Naive B cell (primary cell): ENCODE results near the gene MAP4K1. TPM values are rescaled to one million over a fixed set of nuclear protein-coding genes. Genes with fewer than 3 reads are reported as not detected.
A peak's percentile ranks its signal among the peaks of the same experiment; 100 is the strongest.

ENCODE experiments used
- ATAC-seq, 2 donors: fragments of 150-1000 bp; cut with Tn5 transposase; 2 replicates each; pipeline ENCODE4 v1.10.0; 2021; ENCODE audit warnings: low read depth in 2 of 2, mild to moderate bottlenecking in 2 of 2, moderate library complexity in 2 of 2
- DNase-seq: peaks from one replicate; pipeline ENCODE4 v3.0.0; 2022
- H3K27ac Mint-ChIP-seq, 6 donors: one replicate each; pipeline ENCODE4 v1.8.0; 2020 to 2022; ENCODE audit warnings: mild to moderate bottlenecking in 6 of 6, mixed read lengths in 6 of 6, moderate library complexity in 5 of 6, inconsistent platforms in 2 of 6
- H3K27me3 Mint-ChIP-seq, 3 donors: one replicate each; pipeline ENCODE4 v1.8.0; 2021 to 2022; ENCODE audit warnings: mixed read lengths in 3 of 3, mild to moderate bottlenecking in 1 of 3
- H3K36me3 Mint-ChIP-seq, 2 donors: one replicate each; pipeline ENCODE4 v1.8.0; 2020 to 2022; ENCODE audit warnings: mixed read lengths in 2 of 2, inconsistent platforms in 1 of 2, mild to moderate bottlenecking in 1 of 2
- H3K4me1 Mint-ChIP-seq, 3 donors: one replicate each; pipeline ENCODE4 v1.8.0; 2020 to 2022; ENCODE audit warnings: mixed read lengths in 3 of 3, inconsistent platforms in 1 of 3, mild to moderate bottlenecking in 1 of 3, moderate library complexity in 1 of 3
- H3K4me3 Mint-ChIP-seq, 8 donors: one replicate each; pipeline ENCODE4 v1.8.0; 2020 to 2022; ENCODE audit warnings: mild to moderate bottlenecking in 8 of 8, mixed read lengths in 8 of 8, moderate library complexity in 8 of 8, inconsistent platforms in 2 of 8
- H3K9me3 Mint-ChIP-seq, 7 donors: one replicate each; pipeline ENCODE4 v1.8.0; 2020 to 2022; ENCODE audit warnings: mixed read lengths in 7 of 7, mild to moderate bottlenecking in 5 of 7, inconsistent platforms in 2 of 7, moderate library complexity in 1 of 7
- polyA plus RNA-seq, 6 donors: library from polyadenylated mRNA; unstranded; fragments of 300-500 nt; fragmentation: Illumina TruSeq; gene quantifications; one replicate each; pipeline ENCODE4 v1.2.3, GENCODE V29; 2021; ENCODE audit warnings: low read depth in 6 of 6

MAP4K1 gene
- polyA plus RNA-seq, 6 donors from 2014 or later, result 119 to 194 (median 138) TPM

DNA sequence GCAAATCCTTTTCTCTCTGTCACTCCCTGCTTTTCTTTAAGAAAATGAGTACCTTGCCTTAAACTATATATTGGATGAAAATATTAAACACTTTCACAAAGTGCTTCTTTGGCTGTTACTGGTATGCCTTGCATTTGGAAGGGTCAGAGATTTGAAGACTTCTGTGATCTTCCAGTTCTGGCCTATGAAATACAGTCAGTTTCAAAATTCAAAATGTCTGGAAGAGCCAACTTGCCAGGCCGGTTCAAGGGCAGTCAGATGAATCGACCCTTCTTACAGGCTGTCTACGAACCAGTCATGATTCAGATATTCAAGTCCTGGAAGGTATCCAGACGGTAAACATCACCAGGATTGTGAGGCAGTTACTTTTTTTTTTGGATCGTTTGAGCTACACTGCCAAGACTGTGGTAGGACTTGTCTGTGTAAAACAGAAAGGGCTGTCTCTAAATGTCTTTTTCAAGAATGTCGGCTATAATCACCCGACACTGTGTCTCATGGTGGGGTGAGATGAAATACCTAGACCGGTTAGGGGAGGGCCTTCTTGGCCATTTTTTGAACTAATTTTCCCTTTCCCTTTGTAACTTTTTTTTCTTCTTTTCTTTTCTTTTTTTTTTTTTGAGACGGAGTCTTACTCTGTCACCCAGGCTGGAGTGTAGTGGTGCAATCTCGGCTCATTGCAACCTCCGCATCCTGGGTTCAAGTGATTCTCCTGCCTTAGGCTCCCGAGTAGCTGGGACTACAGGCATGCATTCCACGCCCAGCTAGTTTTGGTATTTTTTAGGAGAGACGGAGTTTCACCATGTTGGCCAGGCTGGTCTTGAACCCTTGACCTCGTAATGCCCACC is 40.9 kb upstream of the MAP4K1 start:
- Mint-ChIP-seq H3K27ac (peak overlapping the region in 4 of 6 donors; percentile 32 to 86 (median 72)), H3K9me3 (no peaks in the 10 kb centered on the region), H3K4me3 (no peak overlapping the region), H3K4me1 (peaks cover 33 to 70% (median 46%) of the 10 kb centered on the region in 3 donors), H3K27me3 (no peaks in the 10 kb centered on the region), H3K36me3 (no peaks in the 10 kb centered on the region)
- DNase-seq (no peak), ATAC-seq (no peak)

- peaks cover 30 to 66% (median 47%) of the 10 kb centered on the region in 3 donors for H3K4me1 Mint-ChIP-seq
- no peaks in the 10 kb centered on the region for H3K36me3 Mint-ChIP-seq
- H3K27ac Mint-ChIP-seq, result peak overlapping the region in 4 of 6 donors; percentile 26 to 92 (median 72)
- DNase-seq (no peak), ATAC-seq (peak in 1 of 2 donors; percentile 10)
- no peaks in the 10 kb centered on the region for H3K27me3 Mint-ChIP-seq
- H3K4me3 Mint-ChIP-seq, result no peak overlapping the region
- no peaks in the 10 kb centered on the region for H3K9me3 Mint-ChIP-seq
Observed at GRCh38 chr19:38657633-38658222, 40.0 kb upstream of the MAP4K1 start.

DNA sequence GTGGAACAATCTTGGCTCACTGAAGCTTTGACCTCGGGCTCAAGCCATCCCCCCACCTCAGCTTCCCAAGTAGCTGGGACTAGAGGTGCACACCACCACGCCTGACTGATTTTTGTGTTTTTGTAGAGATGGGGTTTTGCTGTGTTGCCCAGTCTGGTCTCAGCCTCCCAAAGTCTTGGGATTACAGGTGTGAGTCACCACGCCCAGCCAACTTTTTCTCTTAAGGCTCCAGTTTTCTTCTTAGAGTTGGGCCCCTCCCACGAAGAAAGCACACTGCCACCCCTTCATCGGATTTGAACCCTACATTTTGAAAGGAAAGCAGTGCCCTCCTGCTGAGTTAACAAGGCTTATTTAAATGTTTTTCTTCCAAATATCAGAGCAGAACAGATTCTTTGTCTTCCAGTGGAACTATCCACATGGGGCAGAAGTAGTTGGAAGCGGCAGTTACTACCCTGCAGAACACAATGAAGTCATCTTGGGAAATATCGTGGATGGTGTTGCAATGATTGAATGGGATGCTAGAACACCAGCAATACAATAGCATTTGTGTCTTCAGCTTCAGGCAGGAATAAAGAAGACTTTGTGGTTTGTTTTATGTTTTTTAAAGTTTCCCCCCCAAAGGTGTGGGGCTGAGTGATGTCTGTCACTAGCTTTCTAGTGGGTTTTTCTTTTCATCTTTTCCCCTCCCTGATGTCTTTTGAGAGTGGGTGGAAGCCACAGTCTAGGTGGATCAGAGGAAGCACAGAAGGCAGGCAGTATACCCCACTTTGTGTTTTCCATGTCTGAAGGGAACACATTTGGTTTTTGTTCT is 38.6 kb upstream of the MAP4K1 start:
- peak overlapping the region in 4 of 6 donors; percentile 9 to 90 (median 50) for H3K27ac Mint-ChIP-seq
- peaks cover 30 to 59% (median 47%) of the 10 kb centered on the region in 3 donors for H3K4me1 Mint-ChIP-seq
- H3K4me3 Mint-ChIP-seq, result no peak overlapping the region
- no peaks in the 10 kb centered on the region for H3K27me3 Mint-ChIP-seq
- H3K9me3 Mint-ChIP-seq, result no peaks in the 10 kb centered on the region
- no peak for ATAC-seq
- H3K36me3 Mint-ChIP-seq, result no peaks in the 10 kb centered on the region
- no peak for DNase-seq

DNA sequence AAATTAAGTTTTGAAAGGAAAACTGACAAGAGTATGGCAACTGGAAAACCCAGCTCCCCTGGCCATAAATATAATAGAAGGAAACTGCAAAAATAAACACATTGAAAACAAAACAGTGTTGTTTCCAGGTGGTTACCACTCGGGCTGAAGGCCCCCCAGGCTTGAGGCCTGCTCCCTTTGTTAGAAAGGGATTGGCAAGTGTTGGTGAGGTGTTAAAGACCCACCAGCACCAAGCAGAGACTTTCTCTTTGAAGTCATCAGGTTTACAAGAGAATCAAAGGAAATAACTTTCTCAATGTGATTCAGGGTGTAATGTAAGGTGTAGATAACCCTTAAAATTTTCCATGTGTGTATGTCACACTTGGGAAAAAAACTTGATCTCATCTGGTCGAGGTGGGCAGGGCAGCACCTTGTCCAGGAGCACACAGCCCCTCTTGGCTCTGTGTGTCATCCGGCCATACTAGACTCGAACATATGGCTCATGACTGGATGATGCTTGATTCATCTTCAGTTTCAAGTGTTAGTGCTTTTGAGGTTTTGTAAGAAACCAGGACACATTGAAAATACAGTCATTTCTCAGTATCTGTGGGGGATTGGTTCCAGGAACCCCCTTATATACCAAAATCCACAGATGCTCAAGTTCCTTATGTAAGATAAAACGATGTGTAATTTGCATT is 37.5 kb upstream of the MAP4K1 start:
- H3K27me3 Mint-ChIP-seq, result no peaks in the 10 kb centered on the region
- H3K9me3 Mint-ChIP-seq, result no peaks in the 10 kb centered on the region
- DNase-seq (no peak), ATAC-seq (no peak)
- no peaks in the 10 kb centered on the region for H3K36me3 Mint-ChIP-seq
- peaks cover 23 to 64% (median 55%) of the 10 kb centered on the region in 3 donors for H3K4me1 Mint-ChIP-seq
- no peak overlapping the region for H3K4me3 Mint-ChIP-seq
- H3K27ac Mint-ChIP-seq, result peak overlapping the region in 4 of 6 donors; percentile 42 to 83 (median 72)

GRCh38 chr19:38654628-38655055 is 36.9 kb upstream of the MAP4K1 start:
- no peaks in the 10 kb centered on the region for H3K9me3 Mint-ChIP-seq
- DNase-seq (no peak), ATAC-seq (no peak)
- no peaks in the 10 kb centered on the region for H3K36me3 Mint-ChIP-seq
- no peaks in the 10 kb centered on the region for H3K27me3 Mint-ChIP-seq
- H3K4me1 Mint-ChIP-seq, result peaks cover 25 to 65% (median 61%) of the 10 kb centered on the region in 3 donors
- peak overlapping the region in 2 of 6 donors; percentile 67 to 88 for H3K27ac Mint-ChIP-seq
- no peak overlapping the region for H3K4me3 Mint-ChIP-seq

GRCh38 chr19:38653028-38653571 is 35.3 kb upstream of the MAP4K1 start:
- DNase-seq (no peak), ATAC-seq (no peak)
- H3K4me3 Mint-ChIP-seq, result peak overlapping the region in 1 of 8 donors; percentile 54
- H3K4me1 Mint-ChIP-seq, result peaks cover 37 to 75% (median 72%) of the 10 kb centered on the region in 3 donors
- no peaks in the 10 kb centered on the region for H3K27me3 Mint-ChIP-seq
- no peaks in the 10 kb centered on the region for H3K36me3 Mint-ChIP-seq
- H3K9me3 Mint-ChIP-seq, result no peaks in the 10 kb centered on the region
- H3K27ac Mint-ChIP-seq, result peak overlapping the region in 3 of 6 donors; percentile 2 to 83 (median 47)

GRCh38 chr19:38650911-38651584 is 33.3 kb upstream of the MAP4K1 start:
- DNase-seq (no peak), ATAC-seq (no peak)
- peak overlapping the region in 4 of 8 donors; percentile 65 to 99 (median 91) for H3K4me3 Mint-ChIP-seq
- H3K4me1 Mint-ChIP-seq, result peaks cover 33 to 66% (median 58%) of the 10 kb centered on the region in 3 donors
- no peaks in the 10 kb centered on the region for H3K27me3 Mint-ChIP-seq
- H3K27ac Mint-ChIP-seq, result peak overlapping the region in 2 of 6 donors; percentile 6 to 34
- no peaks in the 10 kb centered on the region for H3K36me3 Mint-ChIP-seq
- H3K9me3 Mint-ChIP-seq, result no peaks in the 10 kb centered on the region

- no peaks in the 10 kb centered on the region for H3K9me3 Mint-ChIP-seq
- no peak for ATAC-seq
- H3K4me1 Mint-ChIP-seq, result peaks cover 26 to 58% (median 51%) of the 10 kb centered on the region in 3 donors
- H3K4me3 Mint-ChIP-seq, result peak overlapping the region; percentile 19 to 99 (median 94)
- H3K36me3 Mint-ChIP-seq, result no peaks in the 10 kb centered on the region
- DNase-seq, result no peak
- peak overlapping the region in 1 of 6 donors; percentile 54 for H3K27ac Mint-ChIP-seq
- H3K27me3 Mint-ChIP-seq, result no peaks in the 10 kb centered on the region
Observed at GRCh38 chr19:38650172-38650775, 32.5 kb upstream of the MAP4K1 start.

GRCh38 chr19:38649305-38650171 is 31.8 kb upstream of the MAP4K1 start:
- Mint-ChIP-seq H3K4me3 (peak overlapping the region; percentile 77 to 99 (median 94)), H3K4me1 (peaks cover 25 to 51% (median 45%) of the 10 kb centered on the region in 3 donors), H3K27me3 (no peaks in the 10 kb centered on the region), H3K36me3 (no peaks in the 10 kb centered on the region), H3K9me3 (no peaks in the 10 kb centered on the region), H3K27ac (peak overlapping the region in 5 of 6 donors; percentile 3 to 80 (median 56))
- DNase-seq (no peak), ATAC-seq (no peak)

GRCh38 chr19:38648769-38649304 is 31.1 kb upstream of the MAP4K1 start:
- H3K27me3 Mint-ChIP-seq, result no peaks in the 10 kb centered on the region
- H3K27ac Mint-ChIP-seq, result peak overlapping the region in 5 of 6 donors; percentile 12 to 87 (median 40)
- no peak for ATAC-seq
- peak overlapping the region; percentile 87 to 99 (median 94) for H3K4me3 Mint-ChIP-seq
- no peaks in the 10 kb centered on the region for H3K9me3 Mint-ChIP-seq
- H3K4me1 Mint-ChIP-seq, result peaks cover 25 to 47% (median 45%) of the 10 kb centered on the region in 3 donors
- DNase-seq, result no peak
- no peaks in the 10 kb centered on the region for H3K36me3 Mint-ChIP-seq
